DOHH2 (cell line): ENCODE measurements around the gene TSTD1.

Source experiments
- H3F3A ChIP-seq: fragments of 200-600 bp; sonication (generic), shearing (Covaris generic); 2 replicates; pipeline ENCODE4 v1.6.0; 2016; ENCODE audit warnings: antibody characterized with exemption, mild to moderate bottlenecking; ENCODE audit not compliant: control insufficient read depth, insufficient read depth
- H3K27ac ChIP-seq: fragments of 200-600 bp; sonication (generic); 2 replicates; pipeline ENCODE4 v1.5.1; 2014; ENCODE audit warnings: low read depth, mild to moderate bottlenecking, low read length, moderate library complexity
- H3K27me3 ChIP-seq: fragments of 200-600 bp; sonication (generic); 2 replicates; pipeline ENCODE4 v1.6.1; 2014; ENCODE audit warnings: mild to moderate bottlenecking, low read length, mixed read lengths; ENCODE audit not compliant: control insufficient read depth
- H3K36me3 ChIP-seq: fragments of 200-600 bp; sonication (generic); 2 replicates; pipeline ENCODE4 v1.6.1; 2014; ENCODE audit warnings: mild to moderate bottlenecking, low read length, moderate library complexity, mixed read lengths; ENCODE audit not compliant: control insufficient read depth
- H3K4me1 ChIP-seq: fragments of 200-600 bp; sonication (generic); 2 replicates; pipeline ENCODE4 v1.6.1; 2014; ENCODE audit warnings: mild to moderate bottlenecking, low read length, mixed read lengths; ENCODE audit not compliant: control insufficient read depth
- H3K4me2 ChIP-seq: fragments of 200-600 bp; sonication (generic); 2 replicates; pipeline ENCODE4 v1.6.0; 2014; ENCODE audit warnings: mild to moderate bottlenecking, low read length, moderate library complexity
- H3K4me3 ChIP-seq: fragments of 200-600 bp; sonication (generic); 2 replicates; pipeline ENCODE4 v1.5.1; 2014; ENCODE audit warnings: mild to moderate bottlenecking, low read length, mixed read lengths
- H3K79me2 ChIP-seq: fragments of 200-600 bp; sonication (generic); 2 replicates; pipeline ENCODE4 v1.6.1; 2014; ENCODE audit warnings: mild to moderate bottlenecking, low read length, mixed read lengths; ENCODE audit not compliant: control insufficient read depth
- H3K9me2 ChIP-seq: fragments of 200-600 bp; sonication (generic); replicated peaks from 2 replicates; pipeline ENCODE4 v1.6.1; 2014; ENCODE audit warnings: mild to moderate bottlenecking, low read length, mixed read lengths; ENCODE audit not compliant: control insufficient read depth
- H3K9me3 ChIP-seq: fragments of 200-600 bp; sonication (generic); 2 replicates; pipeline ENCODE4 v1.6.1; 2014; ENCODE audit warnings: antibody characterized with exemption, low read length, mixed read lengths; ENCODE audit not compliant: control insufficient read depth, insufficient read depth
- H4K20me1 ChIP-seq: fragments of 200-600 bp; sonication (generic); 2 replicates; pipeline ENCODE4 v1.6.0; 2014; ENCODE audit warnings: low read depth, mild to moderate bottlenecking, antibody characterized with exemption, low read length, moderate library complexity; ENCODE audit not compliant: control insufficient read depth, insufficient read depth
- EZH2phosphoT487 ChIP-seq: fragments of 200-600 bp; sonication (generic); IDR thresholded peaks from 2 replicates; pipeline ENCODE4 v1.6.1; 2017; ENCODE audit warnings: borderline replicate concordance, mild to moderate bottlenecking, antibody characterized with exemption, low read length, moderate library complexity, mixed read lengths
- TF ChIP-seq, protein P1 (sequence below): fragments of 200-600 bp; sonication (generic); IDR thresholded peaks from one replicate; pipeline ENCODE4 v1.5.1; 2014; ENCODE audit warnings: antibody characterized with exemption, mild to moderate bottlenecking, low read depth, low read length; ENCODE audit not compliant: poor library complexity, severe bottlenecking

The TSTD1 gene

DNA sequence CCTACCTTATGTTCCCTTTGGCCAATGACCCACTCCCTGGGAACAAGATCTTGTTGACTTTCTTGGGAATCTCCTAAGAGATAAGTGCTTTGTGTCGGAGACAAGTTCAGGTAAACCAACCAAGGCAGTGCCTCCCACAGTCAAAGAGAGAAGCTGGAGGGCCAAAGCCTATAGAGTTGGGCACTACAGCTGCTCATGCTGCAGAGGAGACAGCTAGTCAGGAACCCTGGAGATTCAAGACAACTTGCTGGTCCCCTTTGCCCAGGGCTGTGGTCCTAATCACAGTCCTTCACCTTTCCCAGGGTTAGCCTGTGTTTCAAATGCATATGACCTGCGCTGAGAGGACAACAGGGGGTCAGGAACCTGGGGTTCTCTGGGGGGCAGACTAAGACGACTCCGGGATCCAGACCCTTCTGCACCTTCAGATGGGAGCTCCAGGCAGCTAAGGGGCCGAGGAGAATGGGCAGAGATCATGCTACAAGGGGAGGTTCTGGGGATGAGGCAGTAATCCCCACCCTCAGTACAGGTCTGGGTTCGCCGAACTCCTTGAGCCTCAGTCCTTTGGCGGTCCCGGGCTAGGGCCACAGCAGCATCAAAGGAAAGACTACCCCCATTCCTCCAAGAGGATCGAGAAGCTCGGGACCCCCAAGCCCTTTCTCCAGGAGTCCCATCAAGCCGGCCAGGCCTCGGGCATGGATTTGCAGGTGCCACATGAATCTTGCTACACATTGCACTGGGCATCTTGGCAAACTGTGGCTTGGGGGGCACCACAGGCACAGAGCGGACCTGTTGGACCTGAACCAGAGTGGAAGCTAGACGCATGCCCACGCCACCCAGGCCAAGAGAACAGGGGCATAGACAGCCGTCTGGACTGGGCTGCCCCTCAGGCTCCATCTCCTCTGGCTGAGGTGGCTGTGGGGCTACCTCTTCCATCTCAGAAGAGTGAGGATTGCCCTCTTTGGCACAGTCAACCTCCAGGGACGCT is 9.0 kb upstream of the TSTD1 start:
- Histone ChIP-seq H3K36me3 (peaks cover 84% of the 10 kb centered on the region), H3K4me2 (peak overlapping the region; percentile 85), H3K4me3 (peak overlapping the region; percentile 88)

DNA sequence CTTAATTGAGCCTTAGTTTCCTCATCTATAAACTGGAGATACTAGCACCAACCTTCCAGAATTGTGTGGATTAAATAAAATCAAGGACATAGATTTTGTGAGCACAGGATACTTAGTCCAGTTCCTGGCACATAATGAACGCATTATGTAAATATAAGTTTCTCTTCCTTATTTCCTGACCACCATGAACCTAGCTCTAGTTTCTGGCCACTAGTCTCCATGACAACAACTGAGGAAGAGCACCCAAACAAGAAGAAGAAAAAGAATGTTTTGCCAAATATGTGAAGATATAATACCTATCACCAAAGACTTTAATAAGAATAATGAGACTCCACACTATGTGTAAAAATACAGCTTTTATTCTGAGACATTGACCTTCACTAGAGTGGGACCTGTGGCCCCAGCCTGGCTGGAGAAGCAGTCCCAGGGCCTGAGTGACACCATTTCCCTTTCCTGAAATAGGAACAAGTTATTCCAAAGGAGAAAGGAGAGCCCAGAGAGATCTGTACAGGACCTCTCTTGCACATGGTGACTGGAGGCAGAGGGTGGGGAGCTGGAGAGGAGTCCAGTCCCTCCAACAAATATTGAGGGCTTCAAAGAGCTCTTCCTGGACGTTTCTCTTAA is 8.0 kb upstream of the TSTD1 start:
- peaks cover 4% of the 10 kb centered on the region; the same call in 1 of the 2 replicates for H4K20me1 ChIP-seq
- peak overlapping the region; percentile 88 for H3K4me3 ChIP-seq
- H3K9me2 ChIP-seq: no peaks in the 10 kb centered on the region
- H3K4me1 ChIP-seq: peaks cover 57% of the 10 kb centered on the region
- H3K79me2 ChIP-seq: peaks cover 29% of the 10 kb centered on the region
- H3F3A ChIP-seq: peaks cover 26% of the 10 kb centered on the region
- H3K27me3 ChIP-seq: no peaks in the 10 kb centered on the region
- no peaks in the 10 kb centered on the region for H3K9me3 ChIP-seq
- peak overlapping the region; percentile 85 for H3K4me2 ChIP-seq
- peaks cover 85% of the 10 kb centered on the region for H3K36me3 ChIP-seq
- H3K27ac ChIP-seq: peak overlapping the region; percentile 90
- TF ChIP-seq, protein P1, sequence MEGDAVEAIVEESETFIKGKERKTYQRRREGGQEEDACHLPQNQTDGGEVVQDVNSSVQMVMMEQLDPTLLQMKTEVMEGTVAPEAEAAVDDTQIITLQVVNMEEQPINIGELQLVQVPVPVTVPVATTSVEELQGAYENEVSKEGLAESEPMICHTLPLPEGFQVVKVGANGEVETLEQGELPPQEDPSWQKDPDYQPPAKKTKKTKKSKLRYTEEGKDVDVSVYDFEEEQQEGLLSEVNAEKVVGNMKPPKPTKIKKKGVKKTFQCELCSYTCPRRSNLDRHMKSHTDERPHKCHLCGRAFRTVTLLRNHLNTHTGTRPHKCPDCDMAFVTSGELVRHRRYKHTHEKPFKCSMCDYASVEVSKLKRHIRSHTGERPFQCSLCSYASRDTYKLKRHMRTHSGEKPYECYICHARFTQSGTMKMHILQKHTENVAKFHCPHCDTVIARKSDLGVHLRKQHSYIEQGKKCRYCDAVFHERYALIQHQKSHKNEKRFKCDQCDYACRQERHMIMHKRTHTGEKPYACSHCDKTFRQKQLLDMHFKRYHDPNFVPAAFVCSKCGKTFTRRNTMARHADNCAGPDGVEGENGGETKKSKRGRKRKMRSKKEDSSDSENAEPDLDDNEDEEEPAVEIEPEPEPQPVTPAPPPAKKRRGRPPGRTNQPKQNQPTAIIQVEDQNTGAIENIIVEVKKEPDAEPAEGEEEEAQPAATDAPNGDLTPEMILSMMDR: no peak
- no peak for TF ChIP-seq EZH2phosphoT487

More for the DNA sequence above, 9.0 kb upstream of the TSTD1 start:
- peak overlapping the region; percentile 90 for H3K27ac ChIP-seq
- H3K27me3 ChIP-seq: no peaks in the 10 kb centered on the region
- H3K4me1 ChIP-seq: peaks cover 47% of the 10 kb centered on the region
- peaks cover 26% of the 10 kb centered on the region for H3F3A ChIP-seq
- H4K20me1 ChIP-seq: peaks cover 4% of the 10 kb centered on the region; the same call in 1 of the 2 replicates
- TF ChIP-seq EZH2phosphoT487: no peak
- TF ChIP-seq, protein P1: no peak
- H3K9me2 ChIP-seq: no peaks in the 10 kb centered on the region
- peaks cover 29% of the 10 kb centered on the region for H3K79me2 ChIP-seq
- H3K9me3 ChIP-seq: no peaks in the 10 kb centered on the region

DNA sequence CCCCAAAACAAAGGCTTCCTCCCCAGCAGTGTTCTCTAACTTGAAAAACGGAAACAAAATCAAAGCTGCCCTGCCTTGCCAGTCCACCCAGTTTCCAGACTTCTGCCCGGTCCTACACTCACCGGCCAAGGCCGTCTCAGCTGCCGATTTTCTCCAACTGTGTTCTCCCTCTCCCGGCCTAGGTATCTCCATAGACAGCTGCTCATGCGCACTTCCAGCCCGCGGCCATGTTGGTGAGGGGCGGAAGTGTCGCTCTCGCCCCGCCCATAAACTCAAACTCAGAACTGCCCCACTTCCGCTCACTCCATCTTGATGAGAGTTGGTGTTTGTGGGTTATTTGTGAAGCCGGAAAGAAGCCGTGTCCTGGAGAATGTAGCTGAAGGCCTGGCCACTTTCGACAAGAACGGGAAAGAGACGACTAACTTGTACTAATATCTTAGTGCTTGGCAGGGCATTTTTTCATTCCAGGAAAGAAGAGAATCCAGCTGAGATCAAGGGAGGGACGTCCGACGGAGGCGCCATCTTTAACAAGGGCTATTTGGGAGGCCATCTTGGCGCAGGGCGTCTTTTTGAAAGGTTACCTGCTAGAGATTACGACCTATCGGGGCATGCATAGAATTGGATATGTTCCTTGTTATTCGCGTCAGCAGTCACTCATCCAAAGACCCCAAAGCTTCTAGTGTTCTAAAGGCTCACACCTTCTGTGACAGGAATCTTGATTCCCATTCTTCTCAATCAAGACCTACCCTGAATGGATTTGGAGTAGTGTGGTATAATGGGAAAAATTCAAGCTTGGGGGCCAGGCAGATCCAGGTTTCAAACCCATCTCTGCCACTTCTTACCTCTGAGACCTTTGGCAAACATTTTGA is 7.2 kb upstream of the TSTD1 start, which contains the start of gene USF1:
USF1 (minus strand) TSS at position 242 of the 869 bp plus-strand sequence. CDS start 2,702 bp downstream, outside the sequence.
- H3K79me2 ChIP-seq: peaks cover 32% of the 10 kb centered on the region
- no peaks in the 10 kb centered on the region for H3K27me3 ChIP-seq
- peaks cover 4% of the 10 kb centered on the region; the same call in 1 of the 2 replicates for H4K20me1 ChIP-seq
- peak within 1 kb of the TSS; percentile 85 for H3K4me2 ChIP-seq
- peaks cover 86% of the 10 kb centered on the region for H3K36me3 ChIP-seq
- H3K9me2 ChIP-seq: no peaks in the 10 kb centered on the region
- no peak for TF ChIP-seq EZH2phosphoT487
- TF ChIP-seq, protein P1: no peak
- H3F3A ChIP-seq: peaks cover 26% of the 10 kb centered on the region
- peak within 1 kb of the TSS; percentile 88 for H3K4me3 ChIP-seq
- peak within 1 kb of the TSS; percentile 90 for H3K27ac ChIP-seq
- H3K4me1 ChIP-seq: peaks cover 62% of the 10 kb centered on the region
- H3K9me3 ChIP-seq: no peaks in the 10 kb centered on the region
